Measurements from ENCODE around the gene APOBEC3B.
"Not testable (repeated sequence)": the region's sequence is repeated elsewhere in the genome, so short reads cannot be mapped to it uniquely, and the experiment has no call there.

APOBEC3B gene

DNA sequence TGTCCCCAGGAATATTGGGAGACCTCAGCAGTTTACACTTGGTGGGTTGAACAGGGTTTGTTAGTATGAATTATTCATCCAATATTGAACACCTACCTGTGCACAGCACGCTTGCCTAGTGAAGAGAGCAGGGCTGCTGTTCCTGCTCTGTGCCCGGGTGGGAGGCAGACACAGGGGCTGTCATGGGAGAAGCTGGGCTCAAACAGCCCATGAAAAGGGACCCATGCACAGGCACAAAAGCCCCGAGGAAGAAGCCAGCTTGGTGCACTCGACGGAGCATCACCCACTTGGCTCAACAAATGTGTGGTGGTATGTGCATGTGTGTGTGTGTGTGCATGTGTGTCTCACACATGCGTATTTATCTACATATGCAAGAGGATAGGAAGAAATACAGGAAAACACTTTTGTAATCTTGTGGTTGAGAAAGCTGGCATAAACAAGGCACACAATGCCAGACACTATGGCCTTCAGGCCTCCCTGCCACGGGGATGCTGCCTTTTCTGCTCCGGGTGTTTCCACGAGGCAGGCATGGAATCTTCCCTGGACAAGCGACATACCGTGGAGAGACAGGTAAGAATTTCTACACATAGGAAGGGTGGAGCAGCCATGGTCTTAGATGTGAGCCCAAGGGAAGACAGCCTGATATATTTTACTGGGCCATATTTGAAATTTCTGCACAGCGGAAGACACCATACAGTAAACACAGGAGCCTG is 29.7 kb upstream of the APOBEC3B start:
- no peak for DNase-seq

GRCh38 chr22:38953091-38953490 is 29.1 kb upstream of the APOBEC3B start:
- no peak for DNase-seq

- no peak for DNase-seq
Observed at GRCh38 chr22:38953577-38954413, 28.4 kb upstream of the APOBEC3B start.

DNA sequence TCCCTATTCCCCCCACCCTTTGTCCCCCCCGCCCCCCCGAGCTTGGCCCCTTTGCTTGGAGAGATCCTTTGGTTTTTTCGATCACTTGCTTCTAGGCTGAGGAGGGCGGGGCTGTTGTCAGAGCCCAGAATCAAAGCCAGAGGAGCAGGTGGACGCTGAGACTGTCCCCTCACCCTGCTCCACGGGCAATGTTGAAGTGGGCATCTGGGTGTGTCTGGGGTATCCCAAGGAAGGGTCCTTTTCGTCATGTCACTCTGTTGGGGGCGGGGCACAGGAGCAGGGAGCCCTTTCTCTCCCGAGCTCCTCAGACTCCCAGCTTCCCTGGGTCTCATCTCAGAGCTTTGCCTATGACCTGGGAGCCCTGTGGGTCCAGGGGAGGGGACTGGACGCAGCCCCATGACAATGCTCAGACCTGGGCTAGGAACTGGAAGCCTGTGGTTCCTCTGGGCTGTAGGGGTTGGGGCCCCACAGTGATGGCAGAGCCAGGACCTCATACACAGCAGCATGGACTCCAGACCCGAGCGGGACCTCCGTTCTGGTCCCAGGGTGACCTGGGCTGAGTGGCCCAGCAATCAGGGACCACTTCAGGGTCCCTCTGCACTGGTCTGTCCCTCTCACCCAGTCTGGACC is 27.6 kb upstream of the APOBEC3B start:
- no peak for DNase-seq

DNA sequence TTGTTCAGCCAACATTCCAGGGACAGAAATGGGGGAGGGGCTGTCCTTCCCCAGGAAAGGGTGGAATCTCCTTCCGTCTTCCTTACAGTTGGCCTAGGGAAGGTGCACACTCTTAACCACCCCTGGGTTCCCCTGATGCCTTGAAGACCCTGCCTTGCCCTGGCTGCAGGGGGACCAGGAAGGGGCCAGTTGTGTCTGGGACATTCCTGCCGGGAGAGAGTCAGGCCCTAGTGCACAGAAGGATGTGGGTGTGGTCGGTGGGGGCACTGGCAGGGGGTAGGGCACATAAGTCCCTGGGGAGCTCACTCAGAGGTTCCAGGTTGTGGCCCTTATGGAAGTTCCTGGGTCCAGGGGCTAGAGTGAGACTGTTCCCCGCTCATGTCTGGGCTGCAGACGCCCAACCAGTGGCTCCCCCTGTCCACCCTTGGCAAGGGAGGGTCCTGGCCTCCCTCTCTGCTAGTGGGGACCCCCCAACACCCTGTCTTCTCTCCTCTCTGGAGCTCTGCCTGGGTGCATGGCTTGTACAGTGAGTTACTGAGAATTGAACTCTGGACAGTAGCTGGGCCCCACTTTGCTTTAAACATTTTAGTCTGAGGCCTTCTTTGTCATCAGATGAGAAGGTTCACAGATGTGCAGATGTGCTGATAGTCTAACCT is 26.8 kb upstream of the APOBEC3B start:
- no peak for DNase-seq

DNA sequence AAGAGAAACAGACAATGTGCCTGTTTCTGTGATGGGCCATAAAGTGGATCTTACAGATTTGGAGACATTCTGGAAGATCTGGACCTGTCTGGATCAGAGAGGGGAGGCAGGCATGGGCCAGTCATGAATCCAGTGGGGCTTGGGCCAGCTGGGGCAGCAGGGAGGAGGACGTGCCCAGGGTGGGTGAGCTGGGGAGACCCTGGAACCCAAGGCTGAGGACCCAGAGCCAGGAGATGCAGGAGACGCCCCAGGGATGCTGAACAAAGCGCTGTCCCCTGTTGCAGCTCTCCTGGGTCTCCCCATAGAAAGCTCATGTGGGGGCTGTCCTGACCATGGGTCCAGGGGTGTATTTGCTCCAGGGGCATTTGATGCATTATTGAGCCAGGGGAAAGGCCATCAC is 26.2 kb upstream of the APOBEC3B start:
- no peak for DNase-seq

GRCh38 chr22:38956551-38956950 is 25.6 kb upstream of the APOBEC3B start:
- no peak for DNase-seq

GRCh38 chr22:38957046-38957770 is 24.9 kb upstream of the APOBEC3B start, which contains the start of gene APOBEC3A:
Gene APOBEC3A (plus strand): TSS chr22:38957609. CDS start chr22:38957692, 83 bp downstream.
- DNase-seq = no peak

GRCh38 chr22:38957808-38958650 is 24.1 kb upstream of the APOBEC3B start:
- DNase-seq = no peak

- not testable (repeated sequence) for DNase-seq
Observed at GRCh38 chr22:38958651-38958943, 23.6 kb upstream of the APOBEC3B start.

GRCh38 chr22:38959590-38959989 is 22.6 kb upstream of the APOBEC3B start:
- DNase-seq = no peak

- not testable (repeated sequence) for DNase-seq
Observed at GRCh38 chr22:38960673-38961072, 21.5 kb upstream of the APOBEC3B start.

GRCh38 chr22:38963291-38963738 is 18.8 kb upstream of the APOBEC3B start:
- not testable (repeated sequence) for DNase-seq

- no peak for DNase-seq
Observed at GRCh38 chr22:38963872-38964271, 18.3 kb upstream of the APOBEC3B start.

- no peak for DNase-seq
Observed at GRCh38 chr22:38964306-38964705, 17.8 kb upstream of the APOBEC3B start.

DNA sequence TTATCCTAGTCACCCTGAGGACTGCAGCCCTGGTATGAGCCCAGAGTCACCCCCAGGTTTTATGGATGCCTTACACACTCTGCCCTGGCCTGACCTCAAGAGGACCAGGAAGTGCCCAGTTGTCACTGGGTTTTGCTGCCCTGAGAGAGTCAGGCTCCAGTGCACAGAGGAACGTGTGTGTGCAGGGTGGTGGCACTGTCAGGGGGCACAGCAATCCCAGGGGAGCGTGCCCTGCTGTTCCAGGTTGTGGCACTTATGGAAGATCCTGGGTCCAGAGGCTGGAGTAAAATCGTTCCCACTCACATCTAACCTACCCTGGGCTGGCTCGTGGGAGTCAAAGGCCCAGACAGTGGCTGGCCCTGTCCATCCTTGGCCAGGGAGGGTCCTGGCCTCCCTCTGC is 17.2 kb upstream of the APOBEC3B start:
- no peak for DNase-seq

DNA sequence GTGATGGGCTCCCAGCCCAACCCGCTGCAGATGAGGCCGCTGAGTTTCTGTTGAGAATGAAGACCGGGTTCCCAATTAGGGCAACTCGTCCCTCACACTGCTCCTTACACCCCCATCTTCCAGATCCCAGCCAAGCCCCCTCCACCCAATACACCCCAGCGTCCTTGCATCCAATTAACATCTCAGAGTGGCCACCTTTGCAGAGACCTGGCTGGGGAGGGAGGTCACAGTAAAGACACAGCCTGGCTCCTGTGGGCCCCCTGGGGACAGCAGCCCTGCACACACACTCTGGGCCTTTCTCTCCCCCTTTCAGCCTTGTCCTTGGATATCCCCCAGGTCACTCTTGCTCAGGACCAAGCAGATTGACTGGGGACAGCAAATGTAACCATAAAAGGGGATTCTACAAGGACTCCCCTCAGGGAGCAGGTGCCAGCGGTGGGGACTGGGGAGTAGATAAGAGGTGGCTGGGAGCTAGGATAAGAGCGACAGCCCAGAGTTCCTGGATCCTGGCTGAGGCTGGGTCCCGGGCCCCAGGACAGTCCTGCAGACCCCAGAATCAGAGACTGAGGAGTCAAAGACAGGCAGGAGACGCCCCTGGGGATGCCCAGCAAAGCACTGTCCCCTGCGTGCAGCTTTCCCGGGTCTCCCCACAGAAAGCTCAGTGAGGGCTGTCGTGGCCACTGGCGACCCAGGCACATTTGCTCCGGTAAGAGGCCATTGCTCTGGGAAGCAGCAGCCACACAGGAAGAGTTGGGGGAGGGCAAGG is 16.4 kb upstream of the APOBEC3B start:
- no peak for DNase-seq

DNA sequence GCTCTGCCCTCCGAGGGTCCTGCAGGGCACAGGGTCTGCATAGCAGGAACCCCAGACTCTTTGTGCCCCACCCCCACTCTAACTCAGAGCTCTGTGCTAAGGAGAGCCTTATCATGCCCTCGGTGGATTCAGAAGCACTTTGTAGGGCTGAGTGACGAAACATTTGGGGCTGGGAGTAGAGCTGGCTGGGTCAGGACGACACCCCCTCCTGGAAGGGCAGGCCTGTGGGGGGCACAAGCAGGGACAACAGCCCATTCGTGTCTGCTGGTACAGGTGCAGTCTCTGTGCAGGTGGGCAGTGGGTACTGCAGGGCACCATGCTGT is 15.8 kb upstream of the APOBEC3B start:
- no peak for DNase-seq

DNA sequence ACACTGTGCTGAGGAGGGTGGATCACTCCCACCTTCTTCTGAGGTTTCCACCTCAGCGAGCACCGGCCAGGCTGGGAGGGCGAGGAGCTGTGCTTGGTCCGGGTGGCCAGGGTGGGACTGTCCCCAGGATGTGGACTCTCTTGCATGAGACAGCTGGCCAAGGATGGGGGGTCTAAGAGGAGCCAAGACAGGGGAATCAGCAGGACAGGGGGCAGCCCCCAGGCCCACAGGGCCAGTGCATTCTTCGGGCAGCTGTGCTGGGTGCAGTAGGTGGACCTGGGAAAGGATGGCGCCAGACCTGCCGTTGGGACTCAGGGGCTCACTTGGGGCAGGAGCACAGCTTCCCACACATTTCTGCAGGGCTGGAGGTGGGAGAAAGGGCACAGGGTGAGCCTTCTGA is 15.2 kb upstream of the APOBEC3B start:
- DNase-seq = no peak

- no peak for DNase-seq
Observed at GRCh38 chr22:38967451-38968450, 14.4 kb upstream of the APOBEC3B start.
